IPS-20b (cell line): Measurements from ENCODE around the gene STK10.

ENCODE experiments used
- H3K27ac ChIP-seq: one replicate; pipeline ENCODE4 v1.5.1; 2013; ENCODE audit warnings: low read length
- H3K27me3 ChIP-seq: 2 replicates; pipeline ENCODE4 v1.6.1; 2013; ENCODE audit warnings: mild to moderate bottlenecking, low read length, inconsistent platforms; ENCODE audit not compliant: insufficient read depth
- H3K36me3 ChIP-seq: 2 replicates; pipeline ENCODE4 v1.6.1; 2013; ENCODE audit warnings: low read depth, mild to moderate bottlenecking, inconsistent platforms, low read length, moderate library complexity; ENCODE audit not compliant: insufficient read depth
- H3K4me1 ChIP-seq: 2 replicates; pipeline ENCODE4 v1.6.1; 2013; ENCODE audit warnings: mild to moderate bottlenecking, control low read depth, inconsistent platforms, low read length, moderate library complexity; ENCODE audit not compliant: insufficient read depth
- H3K4me3 ChIP-seq: 2 replicates; pipeline ENCODE4 v1.5.1; 2013; ENCODE audit warnings: mild to moderate bottlenecking, low read length, inconsistent platforms
- H3K9ac ChIP-seq: 2 replicates; pipeline ENCODE4 v1.6.1; 2013; ENCODE audit warnings: low read depth, mild to moderate bottlenecking, inconsistent platforms, low read length, moderate library complexity
- H3K9me3 ChIP-seq: 2 replicates; pipeline ENCODE4 v1.6.1; 2013; ENCODE audit warnings: mild to moderate bottlenecking, low read depth, low read length, inconsistent platforms; ENCODE audit not compliant: insufficient read depth

STK10 gene

GRCh38 chr5:172089298-172090117 is 98.5 kb downstream of the STK10 start:
- Histone ChIP-seq H3K9me3 (no peaks in the 10 kb centered on the region), H3K4me3 (no peak overlapping the region), H3K27me3 (no peaks in the 10 kb centered on the region), H3K36me3 (no peaks in the 10 kb centered on the region), H3K4me1 (no peaks in the 10 kb centered on the region), H3K27ac (no peak overlapping the region), H3K9ac (no peak overlapping the region)

GRCh38 chr5:172088801-172089200 is 99.2 kb downstream of the STK10 start:
- H3K27ac ChIP-seq = no peak overlapping the region
- H3K27me3 ChIP-seq = no peaks in the 10 kb centered on the region
- no peak overlapping the region for H3K9ac ChIP-seq
- no peaks in the 10 kb centered on the region for H3K9me3 ChIP-seq
- H3K36me3 ChIP-seq = no peaks in the 10 kb centered on the region
- no peak overlapping the region for H3K4me3 ChIP-seq
- H3K4me1 ChIP-seq = no peaks in the 10 kb centered on the region

GRCh38 chr5:172086194-172086975 is 101.6 kb downstream of the STK10 start:
- Histone ChIP-seq H3K9me3 (no peaks in the 10 kb centered on the region), H3K4me3 (no peak overlapping the region), H3K36me3 (no peaks in the 10 kb centered on the region), H3K27me3 (no peaks in the 10 kb centered on the region), H3K27ac (no peak overlapping the region), H3K9ac (no peak overlapping the region), H3K4me1 (no peaks in the 10 kb centered on the region)

- H3K36me3 ChIP-seq = no peaks in the 10 kb centered on the region
- H3K4me3 ChIP-seq = no peak overlapping the region
- no peak overlapping the region for H3K9ac ChIP-seq
- no peaks in the 10 kb centered on the region for H3K4me1 ChIP-seq
- H3K27me3 ChIP-seq = no peaks in the 10 kb centered on the region
- no peak overlapping the region for H3K27ac ChIP-seq
- H3K9me3 ChIP-seq = no peaks in the 10 kb centered on the region
Measured at GRCh38 chr5:172085738-172086137, 102.3 kb downstream of the STK10 start.

- no peaks in the 10 kb centered on the region for H3K9me3 ChIP-seq
Measured at GRCh38 chr5:172082180-172082579, 105.8 kb downstream of the STK10 start.

GRCh38 chr5:172079876-172080275 is 108.1 kb downstream of the STK10 start:
- Histone ChIP-seq H3K27ac (no peak overlapping the region), H3K4me3 (no peak overlapping the region), H3K9me3 (no peaks in the 10 kb centered on the region), H3K4me1 (peaks cover 9% of the 10 kb centered on the region), H3K27me3 (no peaks in the 10 kb centered on the region), H3K9ac (no peak overlapping the region), H3K36me3 (0 out of 2 replicates have a peak, but pooled peaks cover 4% of the 10 kb centered on the region)

More at GRCh38 chr5:172082180-172082579, 105.8 kb downstream of the STK10 start:
- H3K36me3 ChIP-seq = 0 out of 2 replicates have a peak, but pooled peaks cover 4% of the 10 kb centered on the region
- no peak overlapping the region for H3K9ac ChIP-seq
- H3K4me1 ChIP-seq = peaks cover 6% of the 10 kb centered on the region; the same call in 1 of the 2 replicates
- no peak overlapping the region for H3K4me3 ChIP-seq
- H3K27ac ChIP-seq = no peak overlapping the region
- no peaks in the 10 kb centered on the region for H3K27me3 ChIP-seq

- H3K4me1 ChIP-seq = peaks cover 9% of the 10 kb centered on the region
- no peaks in the 10 kb centered on the region for H3K27me3 ChIP-seq
- H3K4me3 ChIP-seq = no peak overlapping the region
- no peak overlapping the region for H3K9ac ChIP-seq
- H3K36me3 ChIP-seq = 0 out of 2 replicates have a peak, but pooled peaks cover 4% of the 10 kb centered on the region
- H3K27ac ChIP-seq = no peak overlapping the region
- H3K9me3 ChIP-seq = no peaks in the 10 kb centered on the region
Measured at GRCh38 chr5:172078726-172079345, 109.2 kb downstream of the STK10 start.

- no peaks in the 10 kb centered on the region for H3K27me3 ChIP-seq
- no peak overlapping the region for H3K9ac ChIP-seq
- H3K9me3 ChIP-seq = no peaks in the 10 kb centered on the region
- H3K36me3 ChIP-seq = 0 out of 2 replicates have a peak, but pooled peaks cover 4% of the 10 kb centered on the region
- H3K4me3 ChIP-seq = no peak overlapping the region
- peaks cover 9% of the 10 kb centered on the region for H3K4me1 ChIP-seq
- H3K27ac ChIP-seq = no peak overlapping the region
Measured at GRCh38 chr5:172077664-172078425, 110.2 kb downstream of the STK10 start.

GRCh38 chr5:172076761-172077244 is 111.2 kb downstream of the STK10 start:
- H3K9ac ChIP-seq = no peak overlapping the region
- H3K4me1 ChIP-seq = peaks cover 10% of the 10 kb centered on the region
- no peak overlapping the region for H3K27ac ChIP-seq
- no peak overlapping the region for H3K4me3 ChIP-seq
- 0 out of 2 replicates have a peak, but pooled peaks cover 4% of the 10 kb centered on the region for H3K36me3 ChIP-seq
- no peaks in the 10 kb centered on the region for H3K9me3 ChIP-seq
- no peaks in the 10 kb centered on the region for H3K27me3 ChIP-seq

- Histone ChIP-seq H3K9ac (no peak overlapping the region), H3K36me3 (0 out of 2 replicates have a peak, but pooled peaks cover 4% of the 10 kb centered on the region), H3K4me1 (peaks cover 17% of the 10 kb centered on the region)
Measured at GRCh38 chr5:172075656-172076055, 112.4 kb downstream of the STK10 start.

GRCh38 chr5:172074896-172075295 is 113.1 kb downstream of the STK10 start:
- H3K4me1 ChIP-seq = peaks cover 17% of the 10 kb centered on the region
- H3K4me3 ChIP-seq = no peak overlapping the region
- no peaks in the 10 kb centered on the region for H3K9me3 ChIP-seq
- no peak overlapping the region for H3K9ac ChIP-seq
- H3K27ac ChIP-seq = no peak overlapping the region
- 0 out of 2 replicates have a peak, but pooled peaks cover 1% of the 10 kb centered on the region for H3K36me3 ChIP-seq
- H3K27me3 ChIP-seq = no peaks in the 10 kb centered on the region

More at GRCh38 chr5:172075656-172076055, 112.4 kb downstream of the STK10 start:
- no peak overlapping the region for H3K27ac ChIP-seq
- H3K4me3 ChIP-seq = no peak overlapping the region
- H3K9me3 ChIP-seq = no peaks in the 10 kb centered on the region
- H3K27me3 ChIP-seq = no peaks in the 10 kb centered on the region
